ENCODE data around the gene ERF. TPM values are rescaled to one million over a fixed set of nuclear protein-coding genes. Genes with fewer than 3 reads are reported as not detected.

The ERF gene
- total and polyA plus RNA-seq, 2 donors (not counting 3 experiments of a cell fraction or from before 2014, with no cell fraction given): 102 to 117 TPM

DNA sequence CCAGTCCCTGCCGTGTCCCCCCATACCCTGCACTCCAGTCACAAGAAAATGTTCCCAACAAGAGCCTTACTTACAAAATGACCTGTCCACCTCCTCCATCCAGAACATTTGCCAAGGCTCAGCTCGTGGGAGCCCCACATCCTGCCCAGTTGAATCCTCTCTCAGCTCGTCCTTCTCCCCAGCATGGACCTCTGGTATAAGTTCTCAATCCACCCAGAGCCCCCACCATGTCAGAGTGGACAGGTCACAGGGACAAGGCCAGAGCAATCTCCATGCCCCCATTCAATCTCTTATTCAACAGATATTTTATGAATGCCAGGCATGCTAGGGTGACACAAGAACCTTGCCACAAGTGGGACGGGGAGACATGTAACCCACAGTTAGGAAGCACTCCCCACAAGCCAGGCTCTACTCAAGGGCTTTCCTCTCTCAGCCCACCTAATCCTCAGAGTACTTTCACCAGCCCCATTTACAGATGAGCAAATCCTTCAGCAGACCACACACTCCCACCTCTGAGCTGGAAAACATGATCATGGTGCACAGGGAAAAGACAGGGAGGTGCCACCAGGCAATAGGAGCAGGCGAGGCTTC, 52.5 kb downstream of the ERF start:
- H3K36me3 ChIP-seq (ENCODE audit: control insufficient read depth in 2 of 2, extremely low read depth in 1 of 2, insufficient read depth in 2 of 2, low read length in 2 of 2): peaks cover 3 to 52% of the 10 kb centered on the region in 2 experiments
- intact Hi-C loops (cut with micrococcal nuclease) (no loop called here), dilution Hi-C loops (cut with MboI; ENCODE audit: extremely low pct_ligation_motif_present, low sequenced_read_pairs) (no loop called here)
- no peaks in the 10 kb centered on the region for H4K20me1 ChIP-seq (replicated peaks; ENCODE audit: control insufficient read depth, extremely low read depth, insufficient read depth, low read length)
- DNase-seq (ENCODE audit: low read depth, low spot score): no peak
- no peaks in the 10 kb centered on the region for H3K9me3 ChIP-seq (replicated peaks; ENCODE audit: control insufficient read depth, insufficient read depth, low read length)
- H3K9me1 ChIP-seq (replicated peaks; ENCODE audit: control insufficient read depth, extremely low read depth, insufficient read depth, low read length): no peaks in the 10 kb centered on the region
- no TSS peak for BruUV-seq (replicated peaks)
- POLR2A ChIA-PET: no interaction called here
- no peaks in the 10 kb centered on the region for H3K79me2 ChIP-seq (ENCODE audit: control insufficient read depth, insufficient read depth, low read length)
- H3K9ac ChIP-seq (replicated peaks; ENCODE audit: extremely low read depth, insufficient read depth, low read length): no peak overlapping the region
- H3K4me3 ChIP-seq (replicated peaks in 1 of 3; ENCODE audit: insufficient read depth in 1 of 3, low read depth in 1 of 3, low read length in 3 of 3): no peak overlapping the region
- CTCF ChIA-PET: interaction anchor here (1.0 kb wide), 1 partner anchor 79 kb away, joined by 3 read pairs; no protein-coding TSS in a partner anchor
- no peak for TF ChIP-seq FOS (IDR thresholded peaks at IDR 0.05; ENCODE audit: borderline replicate concordance, insufficient read depth, low read length)
- no peak for TF ChIP-seq POLR2AphosphoS5 (IDR thresholded peaks at IDR 0.05; ENCODE audit: insufficient read depth, low read depth, low read length)
- TF ChIP-seq GATA2 (IDR thresholded peaks at IDR 0.05; ENCODE audit: insufficient read depth, insufficient read length, low read depth, low read length): no peak
- no peak for TF ChIP-seq MYC (IDR thresholded peaks at IDR 0.05; ENCODE audit: low read depth, low read length)
- no peak for TF ChIP-seq POLR2A (IDR thresholded peaks at IDR 0.05; ENCODE audit: low read depth, low read length)
- TF ChIP-seq JUN (IDR thresholded peaks at IDR 0.05; ENCODE audit: borderline replicate concordance, insufficient read depth, insufficient read length, low read depth): no peak
- TF ChIP-seq, protein P1, sequence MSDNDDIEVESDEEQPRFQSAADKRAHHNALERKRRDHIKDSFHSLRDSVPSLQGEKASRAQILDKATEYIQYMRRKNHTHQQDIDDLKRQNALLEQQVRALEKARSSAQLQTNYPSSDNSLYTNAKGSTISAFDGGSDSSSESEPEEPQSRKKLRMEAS (IDR thresholded peaks at IDR 0.05; ENCODE audit: insufficient read depth, insufficient read length): no peak
- no peak for TF ChIP-seq EZH2 (IDR thresholded peaks at IDR 0.05; ENCODE audit: borderline replicate concordance, low read depth, low read length, severe bottlenecking)
- TF ChIP-seq, protein P2, sequence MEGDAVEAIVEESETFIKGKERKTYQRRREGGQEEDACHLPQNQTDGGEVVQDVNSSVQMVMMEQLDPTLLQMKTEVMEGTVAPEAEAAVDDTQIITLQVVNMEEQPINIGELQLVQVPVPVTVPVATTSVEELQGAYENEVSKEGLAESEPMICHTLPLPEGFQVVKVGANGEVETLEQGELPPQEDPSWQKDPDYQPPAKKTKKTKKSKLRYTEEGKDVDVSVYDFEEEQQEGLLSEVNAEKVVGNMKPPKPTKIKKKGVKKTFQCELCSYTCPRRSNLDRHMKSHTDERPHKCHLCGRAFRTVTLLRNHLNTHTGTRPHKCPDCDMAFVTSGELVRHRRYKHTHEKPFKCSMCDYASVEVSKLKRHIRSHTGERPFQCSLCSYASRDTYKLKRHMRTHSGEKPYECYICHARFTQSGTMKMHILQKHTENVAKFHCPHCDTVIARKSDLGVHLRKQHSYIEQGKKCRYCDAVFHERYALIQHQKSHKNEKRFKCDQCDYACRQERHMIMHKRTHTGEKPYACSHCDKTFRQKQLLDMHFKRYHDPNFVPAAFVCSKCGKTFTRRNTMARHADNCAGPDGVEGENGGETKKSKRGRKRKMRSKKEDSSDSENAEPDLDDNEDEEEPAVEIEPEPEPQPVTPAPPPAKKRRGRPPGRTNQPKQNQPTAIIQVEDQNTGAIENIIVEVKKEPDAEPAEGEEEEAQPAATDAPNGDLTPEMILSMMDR (IDR thresholded peaks at IDR 0.05; ENCODE audit: extremely low read depth in 1 of 2, insufficient read depth in 1 of 2, low read depth in 1 of 2, low read length in 2 of 2): no peak
- no peak overlapping the region for H3K27ac ChIP-seq (ENCODE audit: insufficient read depth, low read depth, low read length)
- H3K4me2 ChIP-seq (ENCODE audit: insufficient read depth, low read length): no peak overlapping the region
- no peaks in the 10 kb centered on the region for H3K27me3 ChIP-seq (ENCODE audit: control insufficient read depth in 2 of 2, insufficient read depth in 2 of 2, low read length in 2 of 2)
- no peak overlapping the region for H2AFZ ChIP-seq (ENCODE audit: low read depth, low read length)
- no peak for FAIRE-seq
- peaks cover 6% of the 10 kb centered on the region for H3K4me1 ChIP-seq (ENCODE audit: control insufficient read depth, extremely low read depth, insufficient read depth, low read length)
